Ascending aorta (tissue), 2 donors: ENCODE measurements around the gene RNGTT. TPM values are rescaled to one million over a fixed set of nuclear protein-coding genes. Genes with fewer than 3 reads are reported as not detected.
"Not testable (repeated sequence)": the region's sequence is repeated elsewhere in the genome, so short reads cannot be mapped to it uniquely, and the experiment has no call there.

Source experiments
- DNase-seq, 2 donors: peaks; one replicate each; pipeline ENCODE4 v3.0.0-alpha.2; 2019; ENCODE audit warnings: low spot score in 2 of 2
- H3K27ac ChIP-seq, 2 donors: fragments of 200-600 bp; sonication (generic); one replicate each; pipeline ENCODE4 v1.5.1; 2016 to 2017; ENCODE audit warnings: mild to moderate bottlenecking in 1 of 2
- H3K27me3 ChIP-seq: fragments of 200-600 bp; sonication (generic); one replicate; pipeline ENCODE4 v1.5.1; 2017
- H3K36me3 ChIP-seq, 2 donors: fragments of 200-600 bp; sonication (generic); one replicate each; pipeline ENCODE4 v1.5.1; 2016
- H3K4me1 ChIP-seq, 2 donors: fragments of 200-600 bp; sonication (generic); one replicate each; pipeline ENCODE4 v1.5.1; 2016 to 2017; ENCODE audit warnings: mild to moderate bottlenecking in 1 of 2
- H3K4me3 ChIP-seq, 2 donors: fragments of 200-600 bp; sonication (generic); one replicate each; pipeline ENCODE4 v1.5.1; 2016 to 2017; ENCODE audit warnings: mild to moderate bottlenecking in 1 of 2
- H3K9me3 ChIP-seq, 2 donors: fragments of 200-600 bp; sonication (generic); one replicate each; pipeline ENCODE4 v1.5.1; 2016
- CTCF ChIP-seq, 3 experiments: fragments of 200-600 bp in 2 of 3; fragments of 450-650 bp in 1 of 3; sonication (generic) in 2 of 3; IDR thresholded peaks; one replicate each; pipeline ENCODE4 v1.5.1; 2016 to 2019; ENCODE audit warnings: antibody characterized with exemption in 3 of 3, mild to moderate bottlenecking in 1 of 3, moderate library complexity in 1 of 3
- intact Hi-C: fragments of 100-400 bp; cut with DNase I; formaldehyde crosslinking; loops from one replicate; pipeline ENCODE4 v1.15.1; 2023
- total RNA-seq: library from RNA; depleted of rRNA; stranded (reverse); fragments of >200 nt; gene quantifications from one replicate; pipeline ENCODE4 v1.1.0, GENCODE V29; 2016

RNGTT gene
- total RNA-seq, 1 donor from 2014 or later, result 13.4 TPM

GRCh38 chr6:88982720-88983119 lies 19.3 kb upstream of the RNGTT start:
- Histone ChIP-seq H3K36me3 (no peaks in the 10 kb centered on the region), H3K4me3 (peak overlapping the region; percentile 15 to 33), H3K27ac (no peak overlapping the region), H3K4me1 (peaks cover 4 to 7% of the 10 kb centered on the region in 2 donors), H3K9me3 (no peaks in the 10 kb centered on the region), H3K27me3 (no peaks in the 10 kb centered on the region)
- intact Hi-C loops, result loop anchor here (1.0 to 5.0 kb wide), 6 partner anchors 54 to 390 kb away; partner anchors contain the start of gene SRSF12
- DNase-seq, result peak; percentile 43 to 91
- peak; percentile 53 to 74 (median 64) for TF ChIP-seq CTCF (IDR thresholded peaks at IDR 0.05)

GRCh38 chr6:88975369-88975768 lies 12.0 kb upstream of the RNGTT start:
- Histone ChIP-seq H3K36me3 (no peaks in the 10 kb centered on the region), H3K27ac (no peak overlapping the region), H3K4me3 (no peak overlapping the region), H3K9me3 (no peaks in the 10 kb centered on the region), H3K27me3 (no peaks in the 10 kb centered on the region), H3K4me1 (no peaks in the 10 kb centered on the region)
- no peak for DNase-seq
- no peak for TF ChIP-seq CTCF (IDR thresholded peaks at IDR 0.05)
- intact Hi-C loops, result loop anchor here (5.0 kb wide), 1 partner anchor 637 kb away; no protein-coding TSS in a partner anchor

GRCh38 chr6:88972504-88973423 lies 9.3 kb upstream of the RNGTT start:
- Histone ChIP-seq H3K27me3 (no peaks in the 10 kb centered on the region), H3K4me1 (no peaks in the 10 kb centered on the region), H3K36me3 (no peaks in the 10 kb centered on the region), H3K9me3 (no peaks in the 10 kb centered on the region), H3K27ac (no peak overlapping the region), H3K4me3 (no peak overlapping the region)
- no peak for TF ChIP-seq CTCF (IDR thresholded peaks at IDR 0.05)
- intact Hi-C loops, result no loop called here
- no peak for DNase-seq

- Histone ChIP-seq H3K9me3 (no peaks in the 10 kb centered on the region), H3K27ac (no peak overlapping the region), H3K36me3 (no peaks in the 10 kb centered on the region), H3K4me3 (no peak overlapping the region), H3K4me1 (no peaks in the 10 kb centered on the region), H3K27me3 (no peaks in the 10 kb centered on the region)
- intact Hi-C loops, result no loop called here
- TF ChIP-seq CTCF (IDR thresholded peaks at IDR 0.05), result no peak
- no peak for DNase-seq
These were observed 6.9 kb upstream of the RNGTT start for GRCh38 chr6:88970301-88970700.

GRCh38 chr6:88969255-88969654 lies 5.8 kb upstream of the RNGTT start:
- H3K4me1 ChIP-seq, H3K4me3 ChIP-seq, DNase-seq, H3K27me3 ChIP-seq, H3K9me3 ChIP-seq, H3K36me3 ChIP-seq, H3K27ac ChIP-seq: not testable (repeated sequence)
- intact Hi-C loops, result loop anchor here (10.0 kb wide), 1 partner anchor 1616 kb away; the partner anchor contains the start of gene MAP3K7

GRCh38 chr6:88967891-88968290 lies 4.5 kb upstream of the RNGTT start:
- no peak overlapping the region for H3K4me3 ChIP-seq
- no peak for TF ChIP-seq CTCF (IDR thresholded peaks at IDR 0.05)
- H3K36me3 ChIP-seq, result no peaks in the 10 kb centered on the region
- no peak for DNase-seq
- no peak overlapping the region for H3K27ac ChIP-seq
- intact Hi-C loops, result loop anchor here (10.0 kb wide), 1 partner anchor 1617 kb away; the partner anchor contains the start of gene MAP3K7
- H3K4me1 ChIP-seq, result no peaks in the 10 kb centered on the region
- H3K27me3 ChIP-seq, result no peaks in the 10 kb centered on the region
- H3K9me3 ChIP-seq, result no peaks in the 10 kb centered on the region
